OCI-LY7 (cell line): ENCODE results near the gene COMMD1. TPM values are rescaled to one million over a fixed set of nuclear protein-coding genes. Genes with fewer than 3 reads are reported as not detected.
A peak's percentile ranks its signal among the peaks of the same experiment; 100 is the strongest.
"Not testable (repeated sequence)": the region's sequence is repeated elsewhere in the genome, so short reads cannot be mapped to it uniquely, and the experiment has no call there.

Experiments used
- BruUV-seq: library from RNA; stranded (reverse); fragments of 400-500 nt; replicated peaks from 2 replicates; lab custom pipeline; 2021; lab: Mats Ljungman, UMichigan
- CTCF ChIA-PET: fragments of 300-600 bp; sonication (Branson Sonifier 250); formaldehyde crosslinking; loops from one replicate; lab custom pipeline; 2022; ENCODE audit warnings: antibody characterized with exemption; ENCODE audit not compliant: unreplicated experiment; lab: Charles Lee
- POLR2A ChIA-PET: fragments of 300-600 bp; sonication (Branson Sonifier 250); formaldehyde crosslinking; loops from one replicate; lab custom pipeline; 2022; ENCODE audit warnings: antibody characterized with exemption; lab: Charles Lee
- DNase-seq: peaks from one replicate; pipeline ENCODE4 v3.0.0-alpha.2; 2015; ENCODE audit warnings: low spot score
- H2AFZ ChIP-seq: fragments of 200-600 bp; sonication (generic), shearing (Covaris generic); 2 replicates; pipeline ENCODE4 v1.6.1; 2014; ENCODE audit warnings: mild to moderate bottlenecking, antibody characterized with exemption, low read length, moderate library complexity
- H3K27ac ChIP-seq: fragments of 200-600 bp; sonication (generic); 2 replicates; pipeline ENCODE4 v1.5.1; 2014; ENCODE audit warnings: mixed run types, low read depth, mild to moderate bottlenecking, moderate library complexity, low read length, inconsistent platforms; ENCODE audit not compliant: poor library complexity, severe bottlenecking
- H3K36me3 ChIP-seq: fragments of 200-600 bp; sonication (generic); 2 replicates; pipeline ENCODE4 v1.6.1; 2014; ENCODE audit warnings: mild to moderate bottlenecking, antibody characterized with exemption, low read length, moderate library complexity, mixed read lengths; ENCODE audit not compliant: insufficient read depth
- H3K4me1 ChIP-seq: fragments of 200-600 bp; sonication (generic); 2 replicates; pipeline ENCODE4 v1.5.1; 2014; ENCODE audit warnings: mild to moderate bottlenecking, low read length; ENCODE audit not compliant: insufficient read depth, poor library complexity, severe bottlenecking
- H3K4me2 ChIP-seq: fragments of 200-600 bp; sonication (generic); 2 replicates; pipeline ENCODE4 v1.6.1; 2014; ENCODE audit warnings: mild to moderate bottlenecking, low read length
- H3K4me3 ChIP-seq: fragments of 200-600 bp; sonication (generic); 2 replicates; pipeline ENCODE4 v1.5.1; 2014; ENCODE audit warnings: mild to moderate bottlenecking, low read depth, low read length; ENCODE audit not compliant: poor library complexity, severe bottlenecking
- H3K79me2 ChIP-seq: fragments of 200-600 bp; sonication (generic); 2 replicates; pipeline ENCODE4 v1.6.1; 2016; ENCODE audit warnings: low read depth, mild to moderate bottlenecking, low read length, moderate library complexity, mixed read lengths; ENCODE audit not compliant: insufficient read depth
- H3K9me2 ChIP-seq: fragments of 200-600 bp; sonication (generic); 2 replicates; pipeline ENCODE4 v1.6.1; 2016; ENCODE audit warnings: mild to moderate bottlenecking, low read length, mixed read lengths; ENCODE audit not compliant: insufficient read depth
- H3K9me3 ChIP-seq: fragments of 200-600 bp; sonication (generic); 2 replicates; pipeline ENCODE4 v1.6.1; 2014; ENCODE audit warnings: mild to moderate bottlenecking, mixed run types, low read length, mixed read lengths
- H4K20me1 ChIP-seq: fragments of 200-600 bp; sonication (generic); 2 replicates; pipeline ENCODE4 v1.6.1; 2014; ENCODE audit warnings: mild to moderate bottlenecking, antibody characterized with exemption, low read length, moderate library complexity, mixed read lengths; ENCODE audit not compliant: insufficient read depth
- CTCF ChIP-seq: fragments of 200-600 bp; sonication (generic); conservative IDR thresholded peaks from 2 replicates; pipeline ENCODE4 v1.5.1; 2014; ENCODE audit warnings: mild to moderate bottlenecking, antibody characterized with exemption, low read length, moderate library complexity, mixed read lengths
- EZH2phosphoT487 ChIP-seq: fragments of 200-600 bp; sonication (generic); IDR thresholded peaks from 2 replicates; pipeline ENCODE4 v1.6.1; 2018; ENCODE audit warnings: low read depth, borderline replicate concordance, mild to moderate bottlenecking, mixed run types, antibody characterized with exemption, low read length, moderate library complexity, mixed read lengths
- intact Hi-C: fragments of 100-400 bp; cut with micrococcal nuclease; formaldehyde crosslinking; loops from one replicate; pipeline ENCODE4 v1.10.0; 2022; ENCODE audit not compliant: unreplicated experiment
- total RNA-seq, 2 experiments: library from RNA; depleted of rRNA in 1 of 2; stranded (reverse); fragments of >200 nt in 1 of 2; shearing (Covaris generic) in 1 of 2; gene quantifications; 2 replicates each; pipeline ENCODE4 v1.2.3, GENCODE V29; 2014 to 2022

Gene COMMD1
- total RNA-seq, 2 experiments from 2014 or later = 22.0 to 22.1 TPM

GRCh38 chr2:62038975-62039771 lies 133.7 kb downstream of the COMMD1 start:
- Histone ChIP-seq H3K36me3 (peaks cover 2% of the 10 kb centered on the region; the same call in 1 of the 2 replicates), H4K20me1 (no peaks in the 10 kb centered on the region), H3K9me3 (peaks cover 17% of the 10 kb centered on the region; the same call in 1 of the 2 replicates), H2AFZ (peak overlapping the region; percentile 72), H3K4me1 (peaks cover 32% of the 10 kb centered on the region), H3K4me2 (peak overlapping the region; percentile 53), H3K4me3 (peak overlapping the region; percentile 39), H3K27ac (peak overlapping the region; percentile 89), H3K9me2 (no peaks in the 10 kb centered on the region), H3K79me2 (no peaks in the 10 kb centered on the region)
- no TSS peak for BruUV-seq
- ChIA-PET CTCF (no interaction called here), POLR2A (interaction anchor here (0.5 to 1.8 kb wide), 20 partner anchors 13 to 666 kb away, joined by 3 to 7 read pairs (median 4); partner anchors contain the start of genes B3GNT2 and EHBP1)
- TF ChIP-seq CTCF (no peak), EZH2phosphoT487 (no peak)
- DNase-seq = peak; percentile 94
- intact Hi-C loops = loop anchor here (5.0 to 10.0 kb wide), 5 partner anchors 88 to 1484 kb away; partner anchors contain the start of genes B3GNT2 and BCL11A

- no TSS peak for BruUV-seq
- Histone ChIP-seq H3K9me3 (peaks cover 32% of the 10 kb centered on the region; the same call in 1 of the 2 replicates), H4K20me1 (no peaks in the 10 kb centered on the region), H3K9me2 (no peaks in the 10 kb centered on the region), H2AFZ (no peak overlapping the region), H3K27ac (no peak overlapping the region), H3K4me1 (peaks cover 32% of the 10 kb centered on the region), H3K4me2 (no peak overlapping the region), H3K4me3 (no peak overlapping the region), H3K79me2 (no peaks in the 10 kb centered on the region), H3K36me3 (peaks cover 4% of the 10 kb centered on the region; the same call in 1 of the 2 replicates)
- DNase-seq = no peak
- TF ChIP-seq CTCF (peak; percentile 43; the same call in 1 of the 2 replicates), EZH2phosphoT487 (no peak)
- ChIA-PET CTCF (no interaction called here), POLR2A (interaction anchor here (0.5 to 1.4 kb wide), 7 partner anchors 15 to 932 kb away, joined by 3 to 7 read pairs (median 5); no protein-coding TSS in a partner anchor)
- intact Hi-C loops = no loop called here
Observed at GRCh38 chr2:62040926-62041325, 135.5 kb downstream of the COMMD1 start.

- H3K4me3 ChIP-seq, H3K4me2 ChIP-seq, CTCF ChIA-PET, H3K36me3 ChIP-seq, intact Hi-C loops, BruUV-seq, H3K79me2 ChIP-seq, H4K20me1 ChIP-seq, H3K27ac ChIP-seq, DNase-seq, H3K9me2 ChIP-seq, H2AFZ ChIP-seq: not testable (repeated sequence)
- POLR2A ChIA-PET = interaction anchor here (0.6 to 1.4 kb wide), 4 partner anchors 9 to 931 kb away, joined by 3 to 5 read pairs (median 4); no protein-coding TSS in a partner anchor
- H3K9me3 ChIP-seq = peaks cover 41% of the 10 kb centered on the region; the same call in 1 of the 2 replicates
- H3K4me1 ChIP-seq = peaks cover 32% of the 10 kb centered on the region
Observed at GRCh38 chr2:62041701-62042385, 136.4 kb downstream of the COMMD1 start.
